PFSK-1 (cell line): ENCODE data around the gene RASGRP3.

Experiments
- FOXP2 ChIP-seq: optimal IDR thresholded peaks from 2 replicates; pipeline ENCODE3; 2011; ENCODE audit warnings: borderline replicate concordance, control low read depth, inconsistent platforms; ENCODE audit not compliant: insufficient read depth; ENCODE audit errors: extremely low read length, extremely low read depth
- POLR2AphosphoS5 ChIP-seq: IDR thresholded peaks from 2 replicates; pipeline ENCODE4 v1.6.1; 2012; ENCODE audit warnings: low read depth, mild to moderate bottlenecking, control low read depth, low read length, moderate library complexity
- REST ChIP-seq, 2 experiments: IDR thresholded peaks; 2 replicates each; pipeline versions ENCODE4 v1.6.1 to v1.8.0; 2011 to 2012; ENCODE audit warnings: low read depth in 2 of 2, low read length in 2 of 2, control low read depth in 1 of 2, inconsistent platforms in 1 of 2, mild to moderate bottlenecking in 1 of 2, moderate library complexity in 1 of 2; ENCODE audit not compliant: insufficient read depth in 1 of 2
- SIN3A ChIP-seq: IDR thresholded peaks from 2 replicates; pipeline ENCODE4 v1.6.1; 2012; ENCODE audit warnings: mild to moderate bottlenecking, low read length, moderate library complexity, borderline replicate concordance; ENCODE audit not compliant: insufficient read depth
- TAF1 ChIP-seq: IDR thresholded peaks from 2 replicates; pipeline ENCODE4 v1.6.1; 2012; ENCODE audit warnings: low read length, control low read depth, borderline replicate concordance; ENCODE audit not compliant: insufficient read depth

GRCh38 chr2:33494877-33495641 is 18.6 kb downstream of the RASGRP3 start:
- TF ChIP-seq TAF1 (no peak), POLR2AphosphoS5 (no peak), REST (IDR thresholded peaks at IDR 0.05; ENCODE audit: insufficient read depth in 1 of 2, low read depth in 2 of 2, low read length in 2 of 2) (no peak), SIN3A (no peak), FOXP2 (no peak)
